ENCODE measurements around the gene PPIF. TPM values are rescaled to one million over a fixed set of nuclear protein-coding genes. Genes with fewer than 3 reads are reported as not detected.

PPIF gene
- polyA plus RNA-seq, 1 donor (not counting 4 experiments of a cell fraction or from before 2014, with no cell fraction given) = 71.3 TPM

GRCh38 chr10:79320820-79321493 lies 26.3 kb upstream of the PPIF start:
- TF ChIP-seq, protein P1, sequence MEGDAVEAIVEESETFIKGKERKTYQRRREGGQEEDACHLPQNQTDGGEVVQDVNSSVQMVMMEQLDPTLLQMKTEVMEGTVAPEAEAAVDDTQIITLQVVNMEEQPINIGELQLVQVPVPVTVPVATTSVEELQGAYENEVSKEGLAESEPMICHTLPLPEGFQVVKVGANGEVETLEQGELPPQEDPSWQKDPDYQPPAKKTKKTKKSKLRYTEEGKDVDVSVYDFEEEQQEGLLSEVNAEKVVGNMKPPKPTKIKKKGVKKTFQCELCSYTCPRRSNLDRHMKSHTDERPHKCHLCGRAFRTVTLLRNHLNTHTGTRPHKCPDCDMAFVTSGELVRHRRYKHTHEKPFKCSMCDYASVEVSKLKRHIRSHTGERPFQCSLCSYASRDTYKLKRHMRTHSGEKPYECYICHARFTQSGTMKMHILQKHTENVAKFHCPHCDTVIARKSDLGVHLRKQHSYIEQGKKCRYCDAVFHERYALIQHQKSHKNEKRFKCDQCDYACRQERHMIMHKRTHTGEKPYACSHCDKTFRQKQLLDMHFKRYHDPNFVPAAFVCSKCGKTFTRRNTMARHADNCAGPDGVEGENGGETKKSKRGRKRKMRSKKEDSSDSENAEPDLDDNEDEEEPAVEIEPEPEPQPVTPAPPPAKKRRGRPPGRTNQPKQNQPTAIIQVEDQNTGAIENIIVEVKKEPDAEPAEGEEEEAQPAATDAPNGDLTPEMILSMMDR (optimal IDR thresholded peaks at IDR 0.05 in 1 of 3, IDR thresholded peaks at IDR 0.05 in 1 of 3, conservative IDR thresholded peaks at IDR 0.05 in 1 of 3; ENCODE audit: extremely low read depth in 1 of 3, insufficient read depth in 2 of 3, low read length in 3 of 3) = no peak
- no peak for TF ChIP-seq EZH2 (IDR thresholded peaks at IDR 0.05; ENCODE audit: low read length)
- no peak overlapping the region for H2AFZ ChIP-seq (ENCODE audit: control insufficient read depth, low read length)
- no peaks in the 10 kb centered on the region for H4K20me1 ChIP-seq (ENCODE audit: control insufficient read depth, extremely low read depth, insufficient read depth, low read length)
- peak overlapping the region; percentile 72 for H3K27ac ChIP-seq (ENCODE audit: control insufficient read depth, insufficient read depth, low read length)
- H3K36me3 ChIP-seq (ENCODE audit: control insufficient read depth in 2 of 2, extremely low read depth in 1 of 2, insufficient read depth in 2 of 2, low read length in 2 of 2) = no peaks in the 10 kb centered on the region
- H3K27me3 ChIP-seq (ENCODE audit: control insufficient read depth, extremely low read depth, insufficient read depth, low read length) = no peaks in the 10 kb centered on the region
- no peaks in the 10 kb centered on the region for H3K79me2 ChIP-seq (ENCODE audit: control insufficient read depth, insufficient read depth, low read length)
- dilution Hi-C loops (cut with MboI; ENCODE audit: extremely low pct_ligation_motif_present, low sequenced_read_pairs) = no loop called here
- H3K4me2 ChIP-seq (ENCODE audit: control insufficient read depth, extremely low read depth, insufficient read depth, low read depth, low read length) = peak overlapping the region; percentile 71
- H3K4me1 ChIP-seq (ENCODE audit: control insufficient read depth, extremely low read depth, insufficient read depth, low read length) = peaks cover 59% of the 10 kb centered on the region
- no peak overlapping the region for H3K4me3 ChIP-seq (ENCODE audit: control insufficient read depth in 2 of 3, extremely low read depth in 1 of 3, insufficient read depth in 2 of 3, low read depth in 1 of 3, low read length in 3 of 3)
- H3K9me3 ChIP-seq (ENCODE audit: control insufficient read depth, low read depth, low read length) = no peaks in the 10 kb centered on the region
- DNase-seq (ENCODE audit: low read depth, low spot score) = peak; percentile 86
- FAIRE-seq = peak; percentile 98
- no peaks in the 10 kb centered on the region for H3K9me1 ChIP-seq (ENCODE audit: control insufficient read depth, extremely low read depth, insufficient read depth, low read length)
- H3K9ac ChIP-seq (ENCODE audit: control insufficient read depth, extremely low read depth, insufficient read depth, low read length) = peak overlapping the region; percentile 58

DNA sequence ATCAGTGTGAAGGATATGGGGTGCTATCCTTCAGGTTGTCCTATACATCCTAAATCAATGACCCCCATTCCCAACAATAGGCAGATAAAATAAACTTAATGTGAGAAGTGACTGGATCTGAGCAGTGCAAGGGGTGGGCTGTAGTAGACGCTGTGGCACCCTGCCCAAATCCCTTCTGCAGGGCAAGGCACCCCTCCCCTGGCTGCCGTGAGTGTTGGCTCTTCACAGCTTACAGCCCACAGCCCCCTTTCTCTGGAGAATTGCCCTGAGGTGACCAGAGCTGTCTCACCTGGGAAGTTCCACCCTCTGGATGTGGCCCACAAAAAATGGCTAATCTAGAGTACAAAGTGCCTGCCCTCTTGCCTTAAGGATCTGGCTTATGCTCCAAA lies 25.8 kb upstream of the PPIF start:
- Histone ChIP-seq H3K4me1 (ENCODE audit: control insufficient read depth, extremely low read depth, insufficient read depth, low read length) (peaks cover 59% of the 10 kb centered on the region), H3K4me2 (ENCODE audit: control insufficient read depth, extremely low read depth, insufficient read depth, low read depth, low read length) (peak overlapping the region; percentile 71), H3K27me3 (ENCODE audit: control insufficient read depth, extremely low read depth, insufficient read depth, low read length) (no peaks in the 10 kb centered on the region), H3K9me3 (ENCODE audit: control insufficient read depth, low read depth, low read length) (no peaks in the 10 kb centered on the region), H3K9ac (ENCODE audit: control insufficient read depth, extremely low read depth, insufficient read depth, low read length) (peak overlapping the region; percentile 58), H3K9me1 (ENCODE audit: control insufficient read depth, extremely low read depth, insufficient read depth, low read length) (no peaks in the 10 kb centered on the region), H2AFZ (ENCODE audit: control insufficient read depth, low read length) (no peak overlapping the region), H3K79me2 (ENCODE audit: control insufficient read depth, insufficient read depth, low read length) (no peaks in the 10 kb centered on the region), H3K36me3 (ENCODE audit: control insufficient read depth in 2 of 2, extremely low read depth in 1 of 2, insufficient read depth in 2 of 2, low read length in 2 of 2) (no peaks in the 10 kb centered on the region), H4K20me1 (ENCODE audit: control insufficient read depth, extremely low read depth, insufficient read depth, low read length) (no peaks in the 10 kb centered on the region), H3K27ac (ENCODE audit: control insufficient read depth, insufficient read depth, low read length) (peak overlapping the region; percentile 72), H3K4me3 (ENCODE audit: control insufficient read depth in 2 of 3, extremely low read depth in 1 of 3, insufficient read depth in 2 of 3, low read depth in 1 of 3, low read length in 3 of 3) (no peak overlapping the region)
- TF ChIP-seq EZH2 (IDR thresholded peaks at IDR 0.05; ENCODE audit: low read length) = no peak
- TF ChIP-seq, protein P1 (optimal IDR thresholded peaks at IDR 0.05 in 1 of 3, IDR thresholded peaks at IDR 0.05 in 1 of 3, conservative IDR thresholded peaks at IDR 0.05 in 1 of 3; ENCODE audit: extremely low read depth in 1 of 3, insufficient read depth in 2 of 3, low read length in 3 of 3) = no peak
- FAIRE-seq (no peak), DNase-seq (ENCODE audit: low read depth, low spot score) (no peak)
- dilution Hi-C loops (cut with MboI; ENCODE audit: extremely low pct_ligation_motif_present, low sequenced_read_pairs) = no loop called here

Data from keratinocyte (primary cell).